HG02938 (cell line): ENCODE data around the gene NEBL.
"Not testable (repeated sequence)": the region's sequence is repeated elsewhere in the genome, so short reads cannot be mapped to it uniquely, and the experiment has no call there.

Experiments used
- ATAC-seq: cut with Tn5 transposase; IDR thresholded peaks from one replicate; pipeline ENCODE4 v1.9.1; 2021; ENCODE audit warnings: mild to moderate bottlenecking, moderate library complexity; ENCODE audit not compliant: unreplicated experiment

NEBL gene, protein sequence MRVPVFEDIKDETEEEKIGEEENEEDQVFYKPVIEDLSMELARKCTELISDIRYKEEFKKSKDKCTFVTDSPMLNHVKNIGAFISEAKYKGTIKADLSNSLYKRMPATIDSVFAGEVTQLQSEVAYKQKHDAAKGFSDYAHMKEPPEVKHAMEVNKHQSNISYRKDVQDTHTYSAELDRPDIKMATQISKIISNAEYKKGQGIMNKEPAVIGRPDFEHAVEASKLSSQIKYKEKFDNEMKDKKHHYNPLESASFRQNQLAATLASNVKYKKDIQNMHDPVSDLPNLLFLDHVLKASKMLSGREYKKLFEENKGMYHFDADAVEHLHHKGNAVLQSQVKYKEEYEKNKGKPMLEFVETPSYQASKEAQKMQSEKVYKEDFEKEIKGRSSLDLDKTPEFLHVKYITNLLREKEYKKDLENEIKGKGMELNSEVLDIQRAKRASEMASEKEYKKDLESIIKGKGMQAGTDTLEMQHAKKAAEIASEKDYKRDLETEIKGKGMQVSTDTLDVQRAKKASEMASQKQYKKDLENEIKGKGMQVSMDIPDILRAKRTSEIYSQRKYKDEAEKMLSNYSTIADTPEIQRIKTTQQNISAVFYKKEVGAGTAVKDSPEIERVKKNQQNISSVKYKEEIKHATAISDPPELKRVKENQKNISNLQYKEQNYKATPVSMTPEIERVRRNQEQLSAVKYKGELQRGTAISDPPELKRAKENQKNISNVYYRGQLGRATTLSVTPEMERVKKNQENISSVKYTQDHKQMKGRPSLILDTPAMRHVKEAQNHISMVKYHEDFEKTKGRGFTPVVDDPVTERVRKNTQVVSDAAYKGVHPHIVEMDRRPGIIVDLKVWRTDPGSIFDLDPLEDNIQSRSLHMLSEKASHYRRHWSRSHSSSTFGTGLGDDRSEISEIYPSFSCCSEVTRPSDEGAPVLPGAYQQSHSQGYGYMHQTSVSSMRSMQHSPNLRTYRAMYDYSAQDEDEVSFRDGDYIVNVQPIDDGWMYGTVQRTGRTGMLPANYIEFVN

DNA sequence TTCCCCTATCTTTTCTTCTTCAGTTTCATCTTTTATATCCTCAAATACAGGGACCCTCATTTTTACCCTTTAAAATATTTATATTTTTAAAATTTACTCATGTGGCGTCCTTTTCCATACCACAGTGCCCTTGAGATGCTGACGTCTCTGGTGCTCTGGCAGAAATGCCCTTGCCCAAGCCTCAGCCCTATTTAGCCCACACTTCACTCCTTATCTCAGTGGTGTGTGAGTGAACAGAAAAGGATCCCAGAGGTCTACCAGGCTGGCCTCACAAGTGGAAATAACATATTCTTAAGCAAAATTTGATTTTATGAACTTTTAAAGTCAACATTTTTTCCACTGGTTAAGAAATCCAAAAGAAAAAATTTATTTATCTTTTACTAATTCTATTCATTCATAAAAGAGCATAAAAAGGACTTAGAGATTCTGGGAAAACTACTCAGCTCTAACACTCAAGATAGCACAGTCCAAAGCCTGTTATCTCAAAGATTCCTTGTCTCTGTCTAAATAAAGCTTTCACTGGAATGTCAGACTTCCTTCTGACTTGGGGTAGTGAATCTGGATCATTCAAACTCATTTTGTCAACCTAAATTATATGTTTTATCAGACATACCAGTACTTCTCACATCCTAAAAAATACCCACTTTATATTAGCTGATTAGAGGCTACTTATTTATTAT is at the start of gene NEBL:
Gene NEBL (minus strand): TSS at position 166 of the 680 bp plus-strand sequence. CDS start 106 bp downstream, at position 60.
- ATAC-seq: no peak

DNA sequence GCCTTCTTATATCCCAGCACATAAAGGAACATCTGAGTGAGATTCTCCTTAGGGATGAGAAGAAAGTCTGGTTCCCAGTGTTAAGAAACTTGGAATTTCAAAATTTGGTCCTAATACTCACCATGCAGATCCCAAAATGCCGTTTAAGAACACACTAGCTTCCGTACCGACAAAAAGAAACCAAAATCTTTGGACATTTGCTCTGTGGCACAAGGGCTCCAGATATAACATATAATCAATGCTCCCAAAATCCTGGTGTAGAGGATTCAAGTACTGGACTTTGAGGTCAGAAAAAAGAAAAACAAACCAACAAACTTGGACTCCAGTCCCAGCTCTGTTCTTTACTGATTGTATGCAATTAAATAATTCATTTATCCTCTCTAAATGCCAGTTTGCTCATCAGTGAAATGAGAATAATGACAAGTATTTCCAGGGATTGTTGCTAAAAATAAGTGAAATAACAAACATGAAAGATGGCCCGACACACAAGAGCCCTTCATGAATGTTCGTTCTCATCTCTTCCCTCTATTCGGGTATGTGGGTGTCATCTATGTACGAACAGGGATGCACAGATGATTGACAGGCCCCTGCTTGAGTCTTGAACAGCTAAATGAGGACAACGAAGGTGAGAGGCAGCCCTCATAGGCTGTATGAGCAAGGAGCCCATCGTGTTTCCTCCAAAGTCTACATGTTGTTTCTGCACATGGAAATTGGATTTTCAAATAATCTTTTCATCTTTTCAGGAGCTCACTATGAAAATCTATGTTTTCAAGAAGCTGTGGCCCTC is 48.6 kb upstream of the NEBL start:
- no peak for ATAC-seq

DNA sequence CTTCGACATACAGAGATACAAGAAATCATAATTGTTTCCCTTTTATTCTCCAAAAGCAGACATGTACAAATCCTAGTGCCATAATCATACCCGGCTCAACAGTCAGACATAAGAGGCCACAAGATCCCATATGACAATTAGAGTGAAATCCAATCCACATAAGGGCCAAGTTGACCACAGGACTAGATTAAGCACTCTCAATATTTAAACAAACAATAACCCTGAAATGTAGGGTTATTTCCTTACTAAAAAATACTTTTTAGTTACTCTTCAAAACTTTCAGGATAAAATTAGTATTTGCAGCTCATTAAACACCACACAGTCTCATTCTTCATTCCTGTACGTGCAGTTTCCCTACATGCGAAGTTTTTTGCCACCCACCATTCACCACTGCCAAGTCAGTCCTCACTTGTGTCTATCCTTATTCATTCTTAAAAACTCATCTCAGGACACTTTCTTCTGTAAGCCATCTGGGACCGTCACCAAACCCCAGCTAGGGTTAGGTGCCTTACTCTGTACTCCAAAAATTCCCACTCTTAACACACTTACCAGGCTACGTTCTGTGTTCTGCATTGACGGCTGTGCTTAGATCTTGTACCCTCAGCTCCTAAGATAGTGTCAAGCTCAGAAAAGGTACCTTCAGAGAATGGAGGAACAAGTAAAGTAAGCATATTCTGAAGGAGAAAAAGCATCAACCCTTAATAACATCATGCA is 47.8 kb upstream of the NEBL start:
- no peak for ATAC-seq

DNA sequence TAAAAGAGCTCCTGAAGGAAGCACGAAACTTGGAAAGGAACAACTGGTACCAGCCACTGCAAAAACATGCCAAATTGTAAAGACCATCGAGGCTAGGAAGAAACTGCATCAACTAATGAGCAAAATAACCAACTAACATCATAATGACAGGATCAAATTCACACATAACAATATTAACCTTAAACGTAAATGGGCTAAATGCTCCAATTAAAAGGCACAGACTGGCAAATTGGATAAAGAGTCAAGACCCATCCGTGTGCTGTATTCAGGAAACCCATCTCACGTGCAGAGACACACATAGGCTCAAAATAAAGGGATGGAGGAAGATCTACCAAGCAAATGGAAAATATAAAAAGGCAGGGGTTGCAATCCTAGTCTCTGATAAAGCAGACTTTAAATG is 42.3 kb upstream of the NEBL start:
- ATAC-seq: not testable (repeated sequence)

DNA sequence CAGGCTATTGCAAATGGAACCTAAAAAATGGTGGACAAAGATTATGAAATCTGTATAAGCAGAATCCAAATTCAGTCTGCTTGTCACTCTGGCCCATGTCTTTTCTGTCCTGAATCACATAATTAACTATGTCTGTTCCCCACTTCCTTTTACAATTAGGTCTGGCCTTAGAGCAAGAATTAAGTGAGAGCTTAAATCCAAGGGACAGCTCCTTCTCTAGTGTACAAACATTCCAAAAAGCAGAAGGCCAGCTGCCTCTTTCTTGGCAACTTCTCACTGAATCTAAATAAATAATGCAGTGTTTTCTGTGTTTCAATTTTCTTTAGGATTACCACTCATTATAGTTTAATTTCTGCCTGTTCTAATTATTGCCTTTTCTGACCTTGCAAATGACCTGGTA is 39.3 kb upstream of the NEBL start:
- ATAC-seq: no peak

DNA sequence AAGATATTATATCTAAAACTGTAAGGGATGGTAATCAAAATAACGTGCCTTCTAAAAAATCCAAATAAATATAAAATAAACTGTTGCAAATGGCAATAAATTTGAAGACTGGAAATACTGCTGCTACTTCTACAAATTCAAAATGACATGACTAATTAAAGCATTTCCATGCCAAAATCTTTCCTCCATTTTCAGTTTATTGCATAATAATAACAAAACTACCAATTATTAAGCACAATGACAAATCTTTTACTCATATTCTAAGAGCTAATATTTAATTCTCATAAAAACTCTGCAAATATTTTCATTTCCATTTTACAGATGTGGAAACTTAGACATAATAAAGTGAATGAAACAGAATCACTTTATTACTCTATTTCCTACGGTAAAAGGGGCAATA is 38.8 kb upstream of the NEBL start:
- ATAC-seq: no peak

DNA sequence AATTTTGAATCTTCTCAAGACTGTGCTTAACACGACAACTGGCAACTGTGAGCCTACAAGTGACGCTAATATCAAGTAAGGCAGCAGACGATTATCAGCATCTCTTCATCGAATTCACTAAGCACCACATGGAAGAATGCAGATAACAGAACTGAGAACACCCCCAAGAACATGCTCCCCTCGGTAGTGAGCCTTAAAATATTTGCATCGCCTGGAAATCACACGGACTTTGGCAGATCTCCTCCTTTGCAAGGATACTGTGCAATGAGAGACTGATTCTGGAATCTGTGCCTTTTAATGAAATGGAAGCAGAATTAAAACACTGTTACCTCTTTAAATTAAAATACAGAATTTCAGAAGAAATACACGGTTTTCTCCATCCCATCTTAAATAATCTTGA is 38.2 kb upstream of the NEBL start:
- ATAC-seq: no peak

DNA sequence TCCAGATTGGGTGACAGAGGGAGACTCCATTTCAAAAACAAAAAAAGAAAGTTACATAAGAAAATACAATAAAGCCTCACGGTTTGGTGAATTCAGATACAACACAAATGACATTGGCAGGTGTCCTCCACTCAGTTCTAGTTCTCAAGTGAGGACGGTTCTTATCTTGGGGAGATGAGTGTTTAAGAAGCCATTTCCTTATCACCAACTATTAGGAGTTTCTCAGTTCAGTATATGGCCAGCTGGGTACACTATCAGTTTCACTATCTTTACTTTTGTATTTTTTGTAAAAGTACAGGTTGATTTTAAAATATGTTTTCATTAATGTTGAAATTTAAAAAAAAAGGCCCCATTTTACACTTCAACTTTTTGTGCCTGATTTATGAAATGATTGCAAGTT is 36.6 kb upstream of the NEBL start:
- ATAC-seq: no peak

DNA sequence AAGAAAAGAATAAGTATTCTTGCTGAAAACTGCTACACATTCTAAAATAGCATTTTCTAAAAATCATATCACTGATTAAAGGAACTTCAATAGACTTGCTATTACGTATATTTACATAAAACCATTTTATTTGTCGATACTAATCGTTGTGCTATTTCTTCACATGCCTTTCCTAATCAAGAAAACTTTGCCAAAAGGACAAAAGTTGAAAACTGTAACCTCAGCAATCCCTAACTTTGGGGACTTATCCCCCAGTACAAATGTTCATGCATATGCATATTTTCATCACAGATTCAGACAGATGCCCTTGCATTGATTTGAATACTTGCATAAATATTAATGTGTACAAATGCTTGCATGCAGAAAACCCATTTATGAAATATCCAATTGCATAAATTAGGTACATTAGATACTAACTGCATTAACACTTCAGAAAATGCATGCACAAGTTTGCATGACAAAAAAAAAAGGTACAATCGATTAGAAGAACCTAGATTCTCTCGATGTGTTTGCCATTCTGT is 35.6 kb upstream of the NEBL start:
- no peak for ATAC-seq

DNA sequence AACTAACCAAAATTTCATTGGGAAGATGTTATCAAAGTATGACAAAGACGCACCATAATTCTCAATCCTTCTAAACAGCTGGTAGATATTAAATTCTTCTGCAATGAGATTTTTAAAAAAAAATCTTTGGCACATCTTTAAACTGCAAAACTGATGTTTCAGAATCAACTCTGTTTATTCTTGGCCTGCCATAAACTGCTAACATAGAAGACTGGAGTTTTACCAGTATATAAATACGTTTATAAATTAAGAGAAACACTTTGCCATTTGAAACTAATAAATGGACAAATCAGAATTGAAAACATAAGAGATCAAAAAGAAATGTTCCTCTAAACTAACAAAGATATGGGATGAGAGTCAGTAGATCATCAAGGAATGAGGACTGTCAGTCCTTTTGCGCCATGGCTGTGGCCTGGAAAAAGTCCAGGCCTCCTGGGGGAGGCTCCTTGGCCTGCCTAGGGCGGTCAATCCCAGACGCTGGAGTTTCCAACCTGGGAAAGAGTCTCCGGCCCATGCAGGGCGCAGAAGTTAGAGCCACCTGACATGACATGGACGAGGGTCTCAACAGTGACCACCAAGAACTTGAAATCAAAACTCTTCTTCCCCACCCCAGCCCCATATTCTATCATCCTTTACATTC is 34.2 kb upstream of the NEBL start:
- ATAC-seq: no peak

DNA sequence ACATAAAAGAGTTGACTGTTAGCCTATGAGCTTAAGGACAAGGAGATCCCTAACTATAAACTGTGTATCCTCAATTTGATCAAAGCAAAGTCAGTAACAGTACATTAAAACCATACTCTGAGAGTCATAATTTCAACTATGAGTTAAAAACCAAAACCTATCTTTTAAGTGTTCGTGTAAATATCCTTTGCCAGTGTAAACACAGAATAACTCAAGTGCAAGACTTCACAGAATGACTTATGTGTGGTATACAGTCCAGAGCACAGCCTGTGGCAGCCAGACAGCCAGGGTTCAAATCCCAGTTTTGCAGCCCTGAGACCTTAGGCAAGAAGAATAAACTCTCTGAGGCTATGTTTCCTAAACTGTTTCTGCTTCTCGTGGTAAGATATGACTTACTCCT is 30.3 kb upstream of the NEBL start:
- ATAC-seq: no peak

DNA sequence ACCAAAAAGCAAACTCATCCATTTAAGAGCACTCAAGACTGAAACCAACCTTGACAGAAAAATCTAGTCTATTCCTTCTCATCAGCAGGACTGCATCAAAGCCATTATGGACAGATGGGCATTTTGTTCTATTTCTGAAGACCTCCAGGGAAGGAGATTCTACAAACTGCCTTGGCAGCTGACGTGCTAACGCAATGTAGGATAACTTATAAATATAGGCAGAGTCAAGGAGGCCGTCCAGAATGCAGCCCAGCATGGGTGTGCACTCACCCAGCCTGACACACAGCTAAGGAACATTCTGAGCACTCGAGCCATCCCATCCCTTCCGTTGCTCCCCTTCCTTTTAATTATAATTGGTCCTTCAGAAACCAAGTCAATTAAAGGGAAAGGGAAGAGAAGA is 25.3 kb upstream of the NEBL start:
- ATAC-seq: no peak

DNA sequence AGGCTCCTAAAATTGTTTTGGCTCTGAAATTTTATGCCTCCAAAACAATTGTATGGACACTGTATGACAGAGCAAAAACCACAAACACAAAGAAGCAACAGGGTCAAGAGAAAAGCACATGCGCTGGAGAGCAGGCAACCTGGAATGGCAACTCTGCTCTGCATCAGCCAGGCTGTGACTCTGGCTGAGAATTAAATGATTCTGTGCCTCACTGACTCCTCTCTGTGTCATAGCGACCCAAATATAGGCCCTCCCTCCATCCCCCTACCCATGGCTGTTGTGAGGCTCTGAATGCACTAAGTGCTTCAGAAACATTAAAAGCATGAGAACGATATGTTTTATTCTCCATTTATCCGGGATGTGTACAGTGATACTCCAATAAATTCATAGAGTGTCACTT is 24.9 kb upstream of the NEBL start:
- no peak for ATAC-seq

DNA sequence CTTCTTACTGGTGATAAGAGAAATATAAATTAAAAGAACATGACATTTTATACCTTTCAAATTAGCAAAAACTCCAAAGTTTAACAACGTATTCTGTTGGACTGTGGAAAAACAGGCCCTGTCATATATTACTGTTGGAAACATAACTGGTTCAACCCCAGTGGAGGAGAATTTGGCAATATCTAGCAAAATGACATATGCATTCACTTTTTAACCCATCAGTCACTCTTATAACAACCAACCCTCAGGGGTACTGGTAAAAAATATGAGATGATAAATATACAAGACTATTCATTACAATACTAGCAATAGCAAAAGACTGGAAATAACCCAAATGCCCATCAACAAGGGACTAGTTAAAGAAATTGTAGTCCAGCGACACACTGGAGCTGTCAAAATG is 22.9 kb upstream of the NEBL start:
- no peak for ATAC-seq

DNA sequence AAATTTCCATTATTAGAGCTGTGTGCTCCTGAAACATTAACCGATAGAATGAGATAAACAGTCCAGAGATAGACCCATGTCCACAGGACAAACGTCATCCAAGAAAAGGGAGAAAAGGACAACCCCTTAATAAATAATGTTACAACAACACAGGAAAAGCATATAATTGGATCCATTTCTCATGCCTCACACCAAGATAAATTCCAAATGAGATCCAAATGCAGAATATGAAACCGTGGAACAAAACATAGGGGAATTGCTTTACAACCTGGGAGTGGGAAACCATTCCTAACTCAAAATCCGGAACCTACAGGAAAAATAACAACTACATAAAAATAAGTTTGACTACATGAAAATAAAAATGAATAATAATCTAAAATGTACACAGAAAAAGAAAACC is 22.4 kb upstream of the NEBL start:
- ATAC-seq: no peak

DNA sequence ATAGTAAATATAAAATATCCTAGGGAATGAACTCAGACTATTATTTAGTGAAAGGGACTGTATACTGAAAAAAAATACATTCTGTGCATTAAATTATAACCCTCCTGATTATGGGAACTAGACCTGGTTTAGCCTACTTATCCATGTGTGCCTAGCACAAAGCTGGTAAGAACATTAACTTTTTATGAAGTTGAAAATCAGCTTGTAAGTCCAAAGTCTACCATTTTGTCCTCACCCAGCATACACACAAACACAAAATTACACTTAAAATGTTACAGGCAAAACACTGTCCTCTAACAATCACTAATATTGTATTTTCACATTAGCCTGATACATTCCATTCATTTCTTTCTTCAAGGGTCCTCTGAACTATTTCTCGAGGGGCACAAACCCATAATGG is 19.9 kb upstream of the NEBL start:
- ATAC-seq: no peak

DNA sequence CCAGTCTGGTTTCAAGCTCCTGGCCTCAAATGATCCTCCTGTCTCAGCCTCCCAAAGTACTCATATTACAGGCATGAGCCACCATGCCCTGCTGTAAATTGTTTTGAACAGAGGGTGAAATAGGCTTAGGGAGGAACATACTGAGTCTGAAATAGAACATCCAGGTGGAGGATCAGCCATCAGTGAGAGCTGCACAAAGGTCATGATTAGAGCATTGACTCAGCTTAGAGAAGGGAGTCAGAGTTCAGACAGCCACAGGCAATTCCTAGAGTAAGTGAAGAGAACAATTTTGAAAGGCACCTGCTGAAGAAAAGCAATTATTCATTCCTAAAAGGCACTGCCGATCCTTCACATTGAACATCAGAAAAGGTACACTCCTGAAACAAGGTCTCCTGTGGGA is 15.9 kb upstream of the NEBL start:
- no peak for ATAC-seq

DNA sequence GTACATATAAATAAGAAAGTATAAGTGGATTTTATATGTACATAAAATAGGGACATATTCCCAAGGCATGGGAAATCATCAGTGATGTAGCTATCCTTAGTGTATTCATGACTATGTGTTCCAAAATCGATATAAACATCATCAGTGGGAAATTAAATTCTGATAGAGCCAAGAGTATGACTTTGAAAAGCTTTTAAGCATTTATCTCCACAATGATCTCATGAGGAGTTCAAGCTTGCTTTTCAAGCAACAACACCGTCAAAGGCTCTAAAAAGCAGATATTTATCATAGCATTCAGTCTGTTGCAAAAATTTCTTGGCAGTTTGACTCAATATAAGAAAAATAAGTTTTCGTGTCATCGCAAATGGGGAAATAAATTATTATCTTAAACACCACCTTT is 14.5 kb upstream of the NEBL start:
- no peak for ATAC-seq

DNA sequence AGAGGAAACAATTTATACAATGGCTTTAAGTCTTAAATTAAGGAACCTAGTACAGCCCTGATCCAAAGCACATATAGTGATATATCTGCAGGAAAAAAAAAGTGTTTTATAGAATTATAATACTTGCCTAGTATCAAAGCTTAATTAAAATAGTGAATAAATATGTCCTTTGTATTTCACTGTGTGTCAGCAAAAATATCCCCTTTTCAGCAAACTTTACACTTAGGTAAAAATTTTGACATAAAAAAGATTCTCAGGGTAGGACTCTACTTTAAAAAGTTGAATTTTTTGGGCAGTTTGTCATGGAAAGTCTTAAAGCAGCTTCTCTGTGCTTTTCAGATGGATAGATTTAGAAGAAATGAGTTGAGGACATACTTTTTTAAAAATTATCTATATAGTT is 12.7 kb upstream of the NEBL start:
- no peak for ATAC-seq
